GM12874 (cell line): ENCODE data around the gene WNK1.

ENCODE experiments used
- CTCF ChIP-seq: IDR thresholded peaks from 2 replicates; pipeline ENCODE4 v1.5.1; 2011; ENCODE audit warnings: low read depth, mild to moderate bottlenecking, control low read depth, low read length, moderate library complexity; ENCODE audit not compliant: insufficient read depth

Gene WNK1

GRCh38 chr12:910416-910815, 158.0 kb downstream of the WNK1 start:
- no peak for TF ChIP-seq CTCF

- TF ChIP-seq CTCF, result no peak
Observed at GRCh38 chr12:911191-911826, 158.9 kb downstream of the WNK1 start.

- TF ChIP-seq CTCF, result no peak
Observed at GRCh38 chr12:912466-913235, 160.3 kb downstream of the WNK1 start.

GRCh38 chr12:913919-914698, 161.7 kb downstream of the WNK1 start:
- TF ChIP-seq CTCF, result no peak

GRCh38 chr12:915090-915489, 162.7 kb downstream of the WNK1 start:
- no peak for TF ChIP-seq CTCF

- TF ChIP-seq CTCF, result no peak
Observed at GRCh38 chr12:916240-916639, 163.9 kb downstream of the WNK1 start.

- TF ChIP-seq CTCF, result no peak
Observed at GRCh38 chr12:916712-917445, 164.5 kb downstream of the WNK1 start.
